Subcutaneous abdominal adipose tissue (tissue), 5 donors: ENCODE measurements around the gene PPP2R1A.
A peak's percentile ranks its signal among the peaks of the same experiment; 100 is the strongest.
"Not testable (repeated sequence)": the region's sequence is repeated elsewhere in the genome, so short reads cannot be mapped to it uniquely, and the experiment has no call there.

Experiments used
- H3K27ac ChIP-seq: one replicate; pipeline ENCODE4 v1.7.0; 2013; ENCODE audit warnings: low read depth, mild to moderate bottlenecking, inconsistent platforms, low read length, moderate library complexity
- H3K27me3 ChIP-seq, 5 donors: one replicate each; pipeline ENCODE4 v1.7.0; 2013; ENCODE audit warnings: low read length in 5 of 5, inconsistent platforms in 1 of 5; ENCODE audit not compliant: control insufficient read depth in 5 of 5, insufficient read depth in 4 of 5
- H3K36me3 ChIP-seq, 5 donors: one replicate each; pipeline ENCODE4 v1.7.0; 2013; ENCODE audit warnings: low read length in 5 of 5; ENCODE audit not compliant: control insufficient read depth in 5 of 5, insufficient read depth in 5 of 5
- H3K4me1 ChIP-seq, 5 donors: one replicate each; pipeline ENCODE4 v1.7.0; 2013; ENCODE audit warnings: low read length in 5 of 5, mild to moderate bottlenecking in 3 of 5, moderate library complexity in 1 of 5; ENCODE audit not compliant: control insufficient read depth in 5 of 5, insufficient read depth in 5 of 5
- H3K4me3 ChIP-seq, 5 donors: one replicate each; pipeline ENCODE4 v1.7.0; 2013; ENCODE audit warnings: low read length in 5 of 5, low read depth in 1 of 5
- H3K9ac ChIP-seq, 5 donors: one replicate each; pipeline ENCODE4 v1.7.0; 2013; ENCODE audit warnings: low read length in 5 of 5, mild to moderate bottlenecking in 4 of 5, moderate library complexity in 3 of 5
- H3K9me3 ChIP-seq, 5 donors: one replicate each; pipeline ENCODE4 v1.7.0; 2013; ENCODE audit warnings: low read length in 5 of 5; ENCODE audit not compliant: control insufficient read depth in 5 of 5
- donor health status: healthy.
- donor health status: healthy.
- donor health status: healthy.
- donor health status: healthy.
- donor health status: healthy.

The PPP2R1A gene

DNA sequence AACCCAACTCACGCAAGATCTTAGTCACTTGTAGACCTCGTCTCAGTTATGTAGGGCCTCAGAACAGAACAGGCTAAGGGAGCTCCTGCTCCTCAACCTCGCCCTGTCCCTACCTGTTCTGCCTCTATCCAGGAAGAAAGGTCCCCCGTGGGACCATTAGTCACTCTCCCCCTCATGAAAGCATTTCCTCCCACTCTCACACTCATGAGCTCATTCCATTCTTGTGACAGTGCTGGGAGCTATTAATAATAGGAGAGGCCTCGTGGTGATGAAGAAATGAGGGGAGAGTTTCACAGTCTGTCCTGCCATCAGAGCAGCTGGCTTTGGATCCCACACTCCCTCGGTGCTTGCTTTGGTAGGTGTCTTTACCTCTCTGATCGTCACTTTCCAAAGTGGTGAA lies 10.2 kb downstream of the PPP2R1A start:
- no peaks in the 10 kb centered on the region for H3K27me3 ChIP-seq
- H3K4me1 ChIP-seq = peaks cover 6 to 25% (median 24%) of the 10 kb centered on the region in 5 donors
- peaks cover 30 to 77% (median 67%) of the 10 kb centered on the region in 5 donors for H3K36me3 ChIP-seq
- peak overlapping the region; percentile 78 for H3K27ac ChIP-seq
- no peaks in the 10 kb centered on the region for H3K9me3 ChIP-seq
- no peak overlapping the region for H3K4me3 ChIP-seq
- peak overlapping the region in 4 of 5 donors; percentile 27 to 54 (median 38) for H3K9ac ChIP-seq

- Histone ChIP-seq H3K4me1 (peaks cover 6 to 25% (median 24%) of the 10 kb centered on the region in 5 donors), H3K9ac (peak overlapping the region in 2 of 5 donors; percentile 23 to 27), H3K36me3 (peaks cover 30 to 77% (median 67%) of the 10 kb centered on the region in 5 donors)
Measured at GRCh38 chr19:52200755-52201391, 11.0 kb downstream of the PPP2R1A start.

DNA sequence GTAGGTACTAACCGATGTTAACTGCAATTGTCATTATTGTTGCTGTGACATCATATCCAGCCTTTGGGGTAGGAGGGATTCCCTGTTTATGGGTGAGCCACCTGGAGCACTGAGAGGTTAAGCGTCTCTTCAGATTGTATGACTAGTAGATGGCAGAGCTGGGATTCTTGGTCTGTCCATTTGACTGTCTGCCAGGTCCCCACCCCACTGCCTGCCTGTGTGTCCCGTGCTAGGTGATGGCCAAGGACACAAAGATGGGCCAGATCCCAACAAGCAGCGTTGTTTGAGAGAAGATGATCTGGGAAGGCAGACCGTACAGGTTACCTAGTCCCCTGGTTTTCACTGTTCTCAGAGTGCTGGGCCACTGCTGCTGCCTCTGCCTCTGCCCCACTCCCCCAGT lies 16.6 kb downstream of the PPP2R1A start:
- H3K9ac ChIP-seq = no peak overlapping the region
- peaks cover 25 to 97% (median 87%) of the 10 kb centered on the region in 5 donors for H3K36me3 ChIP-seq
- no peak overlapping the region for H3K27ac ChIP-seq
- no peaks in the 10 kb centered on the region for H3K4me1 ChIP-seq
- no peaks in the 10 kb centered on the region for H3K27me3 ChIP-seq
- H3K4me3 ChIP-seq = no peak overlapping the region
- H3K9me3 ChIP-seq = no peaks in the 10 kb centered on the region

More at GRCh38 chr19:52200755-52201391, 11.0 kb downstream of the PPP2R1A start:
- H3K27ac ChIP-seq = peak overlapping the region; percentile 78
- H3K27me3 ChIP-seq, H3K9me3 ChIP-seq, H3K4me3 ChIP-seq: not testable (repeated sequence)

DNA sequence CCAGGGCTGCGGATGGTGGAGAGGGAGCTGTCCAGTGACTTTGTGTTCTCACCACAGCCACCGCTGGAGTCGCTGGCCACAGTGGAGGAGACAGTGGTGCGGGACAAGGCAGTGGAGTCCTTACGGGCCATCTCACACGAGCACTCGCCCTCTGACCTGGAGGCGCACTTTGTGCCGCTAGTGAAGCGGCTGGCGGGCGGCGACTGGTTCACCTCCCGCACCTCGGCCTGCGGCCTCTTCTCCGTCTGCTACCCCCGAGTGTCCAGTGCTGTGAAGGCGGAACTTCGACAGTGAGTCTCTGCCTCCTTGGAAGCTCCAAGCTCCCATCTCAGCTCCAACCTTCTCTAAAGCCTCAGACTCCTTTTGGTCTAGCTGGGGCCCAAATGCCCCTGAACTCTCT lies 21.4 kb downstream of the PPP2R1A start:
- H3K27me3 ChIP-seq = no peaks in the 10 kb centered on the region

DNA sequence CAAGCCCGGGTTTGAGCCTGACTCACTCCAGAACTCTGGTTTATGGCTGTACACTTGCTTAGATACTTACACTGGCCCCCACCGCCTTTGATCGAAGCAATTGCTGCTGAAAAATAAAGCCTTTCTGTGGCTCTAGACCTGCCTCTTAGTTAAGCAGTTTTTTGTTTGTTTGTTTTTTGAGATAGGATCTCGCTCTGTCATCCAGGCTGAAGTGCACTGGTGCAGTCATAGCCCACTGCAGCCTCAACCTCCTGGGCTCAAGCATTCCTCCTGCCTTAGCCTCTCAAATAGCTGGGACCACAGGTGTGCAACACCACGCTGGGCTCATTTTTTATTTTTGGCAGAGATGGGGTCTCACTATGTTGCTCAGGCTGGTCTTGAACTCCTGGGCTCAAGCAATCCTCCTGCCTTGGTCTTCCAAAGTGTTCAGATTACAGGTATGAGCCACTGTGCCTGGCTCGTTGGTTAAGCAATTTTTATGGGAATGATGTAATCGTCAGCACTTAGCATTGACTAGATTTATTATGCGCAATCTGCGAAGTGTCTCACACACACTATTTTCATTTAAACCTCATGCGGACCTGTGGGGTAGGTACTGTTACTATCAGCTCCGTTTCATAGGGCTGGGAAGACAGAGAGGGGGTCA lies 22.2 kb downstream of the PPP2R1A start:
- Histone ChIP-seq H3K36me3 (peaks cover 3 to 97% (median 87%) of the 10 kb centered on the region in 5 donors), H3K4me3 (no peak overlapping the region), H3K9ac (no peak overlapping the region), H3K4me1 (no peaks in the 10 kb centered on the region), H3K9me3 (no peaks in the 10 kb centered on the region), H3K27me3 (no peaks in the 10 kb centered on the region), H3K27ac (no peak overlapping the region)

More for the DNA sequence above, 21.4 kb downstream of the PPP2R1A start:
- Histone ChIP-seq H3K9ac (no peak overlapping the region), H3K4me3 (no peak overlapping the region), H3K4me1 (no peaks in the 10 kb centered on the region), H3K9me3 (no peaks in the 10 kb centered on the region), H3K36me3 (peaks cover 8 to 97% (median 87%) of the 10 kb centered on the region in 5 donors), H3K27ac (no peak overlapping the region)

DNA sequence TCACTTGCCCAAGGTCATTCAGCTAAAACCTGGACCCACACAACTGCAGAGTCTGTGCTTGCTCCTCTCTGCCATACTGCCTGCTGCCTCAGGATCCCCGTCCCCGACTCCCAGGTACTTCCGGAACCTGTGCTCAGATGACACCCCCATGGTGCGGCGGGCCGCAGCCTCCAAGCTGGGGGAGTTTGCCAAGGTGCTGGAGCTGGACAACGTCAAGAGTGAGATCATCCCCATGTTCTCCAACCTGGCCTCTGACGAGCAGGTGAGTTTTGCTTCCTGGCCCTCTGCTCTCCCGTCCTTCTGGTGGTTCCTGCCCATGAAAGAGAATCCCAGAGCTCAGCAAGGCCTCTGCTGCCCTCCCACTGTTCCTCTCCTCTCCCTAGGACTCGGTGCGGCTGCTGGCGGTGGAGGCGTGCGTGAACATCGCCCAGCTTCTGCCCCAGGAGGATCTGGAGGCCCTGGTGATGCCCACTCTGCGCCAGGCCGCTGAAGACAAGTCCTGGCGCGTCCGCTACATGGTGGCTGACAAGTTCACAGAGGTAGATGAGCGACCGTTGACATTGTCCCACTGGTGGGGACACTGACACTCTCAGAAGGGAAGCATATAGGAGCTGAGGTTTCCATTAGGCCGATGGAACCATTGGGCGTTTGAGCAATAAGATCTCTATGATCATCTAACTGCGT lies 22.9 kb downstream of the PPP2R1A start:
- no peak overlapping the region for H3K27ac ChIP-seq
- H3K36me3 ChIP-seq = peaks cover 3 to 97% (median 87%) of the 10 kb centered on the region in 5 donors
- no peaks in the 10 kb centered on the region for H3K27me3 ChIP-seq
- H3K4me1 ChIP-seq = no peaks in the 10 kb centered on the region
- no peak overlapping the region for H3K4me3 ChIP-seq
- H3K9ac ChIP-seq = no peak overlapping the region
- H3K9me3 ChIP-seq = no peaks in the 10 kb centered on the region

- Histone ChIP-seq H3K4me1 (peaks cover 0 to 4% (median 0%) of the 10 kb centered on the region in 5 donors), H3K27me3 (no peaks in the 10 kb centered on the region), H3K27ac (no peak overlapping the region), H3K9ac (no peak overlapping the region), H3K4me3 (no peak overlapping the region), H3K9me3 (no peaks in the 10 kb centered on the region), H3K36me3 (peaks cover 3 to 98% (median 92%) of the 10 kb centered on the region in 5 donors)
Measured at GRCh38 chr19:52214241-52214640, 24.4 kb downstream of the PPP2R1A start.

DNA sequence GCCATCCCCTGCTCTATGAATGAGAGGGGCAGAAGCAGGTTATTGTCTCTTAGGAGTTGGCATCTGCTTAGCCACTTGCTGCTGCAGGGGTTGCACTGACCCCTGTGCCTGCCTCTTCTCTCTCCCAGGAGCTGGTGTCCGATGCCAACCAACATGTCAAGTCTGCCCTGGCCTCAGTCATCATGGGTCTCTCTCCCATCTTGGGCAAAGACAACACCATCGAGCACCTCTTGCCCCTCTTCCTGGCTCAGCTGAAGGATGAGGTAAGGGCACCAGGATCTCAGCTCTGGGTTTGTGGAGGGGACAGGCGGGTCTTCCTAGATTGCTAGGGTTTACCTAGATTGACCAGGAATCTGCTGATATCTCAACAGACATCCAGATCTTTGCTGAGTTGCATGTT lies 26.5 kb downstream of the PPP2R1A start:
- no peak overlapping the region for H3K27ac ChIP-seq
- no peaks in the 10 kb centered on the region for H3K9me3 ChIP-seq
- no peaks in the 10 kb centered on the region for H3K27me3 ChIP-seq
- no peak overlapping the region for H3K9ac ChIP-seq
- H3K4me1 ChIP-seq = peaks cover 0 to 4% (median 0%) of the 10 kb centered on the region in 5 donors
- no peak overlapping the region for H3K4me3 ChIP-seq
- peaks cover 4 to 99% (median 99%) of the 10 kb centered on the region in 5 donors for H3K36me3 ChIP-seq

- no peak overlapping the region for H3K4me3 ChIP-seq
- no peak overlapping the region for H3K9ac ChIP-seq
- H3K36me3 ChIP-seq = peaks cover 7 to 99% (median 99%) of the 10 kb centered on the region in 5 donors
- no peak overlapping the region for H3K27ac ChIP-seq
- peaks cover 0 to 4% (median 0%) of the 10 kb centered on the region in 5 donors for H3K4me1 ChIP-seq
- no peaks in the 10 kb centered on the region for H3K27me3 ChIP-seq
- H3K9me3 ChIP-seq = no peaks in the 10 kb centered on the region
Measured at GRCh38 chr19:52217576-52217975, 27.7 kb downstream of the PPP2R1A start.

- no peak overlapping the region for H3K4me3 ChIP-seq
- no peak overlapping the region for H3K27ac ChIP-seq
- peaks cover 21 to 99% (median 99%) of the 10 kb centered on the region in 5 donors for H3K36me3 ChIP-seq
- H3K9me3 ChIP-seq = no peaks in the 10 kb centered on the region
- peaks cover 0 to 4% (median 0%) of the 10 kb centered on the region in 5 donors for H3K4me1 ChIP-seq
- no peak overlapping the region for H3K9ac ChIP-seq
- no peaks in the 10 kb centered on the region for H3K27me3 ChIP-seq
Measured at GRCh38 chr19:52219611-52220010, 29.8 kb downstream of the PPP2R1A start.
